Stomach smooth muscle (tissue), 2 donors: ENCODE measurements around the gene PGBD5.

ENCODE experiments used
- H3K27ac ChIP-seq: one replicate; pipeline ENCODE4 v1.7.0; 2013; ENCODE audit warnings: mild to moderate bottlenecking, low read length, inconsistent platforms
- H3K27me3 ChIP-seq, 2 donors: one replicate each; pipeline ENCODE4 v1.7.0; 2013; ENCODE audit warnings: low read length in 2 of 2; ENCODE audit not compliant: insufficient read depth in 2 of 2, control insufficient read depth in 1 of 2
- H3K36me3 ChIP-seq, 2 donors: one replicate each; pipeline ENCODE4 v1.7.0; 2013; ENCODE audit warnings: low read length in 2 of 2; ENCODE audit not compliant: control insufficient read depth in 2 of 2, insufficient read depth in 2 of 2
- H3K4me1 ChIP-seq: one replicate; pipeline ENCODE4 v1.7.0; 2013; ENCODE audit warnings: low read length; ENCODE audit not compliant: control insufficient read depth, insufficient read depth
- H3K4me3 ChIP-seq, 2 donors: one replicate each; pipeline ENCODE4 v1.7.0; 2013; ENCODE audit warnings: low read length in 2 of 2
- H3K9ac ChIP-seq, 2 donors: one replicate each; pipeline ENCODE4 v1.7.0; 2013; ENCODE audit warnings: low read length in 2 of 2, mild to moderate bottlenecking in 1 of 2
- H3K9me3 ChIP-seq, 2 donors: one replicate each; pipeline ENCODE4 v1.7.0; 2013; ENCODE audit warnings: low read length in 2 of 2; ENCODE audit not compliant: control insufficient read depth in 2 of 2
- donor health status: healthy.
- donor health status: Pancreatic carcinoma.

Gene PGBD5

DNA sequence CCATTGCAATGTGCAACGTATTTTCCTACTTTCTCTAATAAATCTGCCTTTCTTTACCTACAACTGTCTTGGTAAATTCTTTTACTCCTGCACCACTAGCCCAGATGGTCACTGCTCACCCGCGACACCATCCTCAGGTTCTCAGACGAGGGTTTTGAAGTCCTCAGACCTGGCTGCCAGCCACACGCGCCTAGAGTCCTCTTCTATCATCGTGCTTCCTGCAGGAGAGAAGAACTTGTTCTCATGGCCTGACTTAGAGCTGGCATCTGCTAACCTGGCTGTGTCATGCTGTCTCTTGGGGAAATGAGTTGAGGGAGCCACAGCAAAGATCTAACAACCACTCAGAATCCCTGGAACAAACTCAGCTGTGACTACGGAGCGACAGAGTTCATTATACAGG lies 30.3 kb upstream of the PGBD5 start:
- Histone ChIP-seq H3K4me3 (no peak overlapping the region), H3K27ac (no peak overlapping the region), H3K9ac (no peak overlapping the region), H3K36me3 (no peaks in the 10 kb centered on the region), H3K9me3 (no peaks in the 10 kb centered on the region), H3K4me1 (no peaks in the 10 kb centered on the region), H3K27me3 (no peaks in the 10 kb centered on the region)

DNA sequence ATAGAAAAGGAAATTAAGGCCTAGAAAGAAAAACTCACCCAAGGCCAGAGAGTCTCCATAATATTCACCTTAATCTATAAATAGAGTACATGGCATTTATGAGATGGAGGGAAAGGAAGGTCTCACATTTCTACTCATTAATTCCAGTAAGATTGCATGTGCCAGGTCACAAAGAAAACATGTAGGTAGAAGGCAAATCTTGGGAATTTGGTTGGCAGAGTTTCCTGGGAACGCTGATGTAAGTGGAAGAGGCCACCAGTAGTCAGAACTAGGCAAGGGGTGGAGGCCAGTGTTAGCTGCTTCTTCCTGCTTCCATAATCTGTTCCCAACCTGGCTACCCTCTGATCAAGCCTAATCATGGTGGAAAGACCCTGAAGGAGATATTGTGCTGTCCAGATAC lies 29.2 kb upstream of the PGBD5 start:
- Histone ChIP-seq H3K9me3 (no peaks in the 10 kb centered on the region), H3K36me3 (no peaks in the 10 kb centered on the region), H3K4me3 (no peak overlapping the region), H3K9ac (no peak overlapping the region), H3K4me1 (no peaks in the 10 kb centered on the region), H3K27ac (no peak overlapping the region), H3K27me3 (no peaks in the 10 kb centered on the region)

DNA sequence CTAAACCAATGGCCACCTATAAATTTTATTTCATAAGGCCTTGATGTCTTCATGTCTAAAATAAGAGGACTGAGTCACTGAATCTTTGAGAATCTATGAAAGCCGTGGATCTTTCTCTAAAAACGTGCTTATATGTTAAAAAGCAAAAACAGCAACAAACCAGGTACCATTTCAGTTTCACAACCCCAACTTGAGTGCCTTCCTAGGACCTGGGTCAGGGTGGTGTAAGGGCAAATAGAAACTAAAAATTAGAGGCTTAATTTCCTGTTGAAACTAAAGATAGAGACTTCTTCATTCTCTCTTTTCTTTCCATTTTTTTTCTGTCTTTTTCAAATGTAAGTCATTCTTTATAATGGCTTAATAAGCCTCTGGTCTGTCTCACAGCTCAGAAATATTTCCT lies 27.2 kb upstream of the PGBD5 start:
- Histone ChIP-seq H3K4me1 (no peaks in the 10 kb centered on the region), H3K36me3 (no peaks in the 10 kb centered on the region), H3K4me3 (no peak overlapping the region), H3K9me3 (no peaks in the 10 kb centered on the region), H3K27ac (no peak overlapping the region), H3K27me3 (no peaks in the 10 kb centered on the region), H3K9ac (no peak overlapping the region)

DNA sequence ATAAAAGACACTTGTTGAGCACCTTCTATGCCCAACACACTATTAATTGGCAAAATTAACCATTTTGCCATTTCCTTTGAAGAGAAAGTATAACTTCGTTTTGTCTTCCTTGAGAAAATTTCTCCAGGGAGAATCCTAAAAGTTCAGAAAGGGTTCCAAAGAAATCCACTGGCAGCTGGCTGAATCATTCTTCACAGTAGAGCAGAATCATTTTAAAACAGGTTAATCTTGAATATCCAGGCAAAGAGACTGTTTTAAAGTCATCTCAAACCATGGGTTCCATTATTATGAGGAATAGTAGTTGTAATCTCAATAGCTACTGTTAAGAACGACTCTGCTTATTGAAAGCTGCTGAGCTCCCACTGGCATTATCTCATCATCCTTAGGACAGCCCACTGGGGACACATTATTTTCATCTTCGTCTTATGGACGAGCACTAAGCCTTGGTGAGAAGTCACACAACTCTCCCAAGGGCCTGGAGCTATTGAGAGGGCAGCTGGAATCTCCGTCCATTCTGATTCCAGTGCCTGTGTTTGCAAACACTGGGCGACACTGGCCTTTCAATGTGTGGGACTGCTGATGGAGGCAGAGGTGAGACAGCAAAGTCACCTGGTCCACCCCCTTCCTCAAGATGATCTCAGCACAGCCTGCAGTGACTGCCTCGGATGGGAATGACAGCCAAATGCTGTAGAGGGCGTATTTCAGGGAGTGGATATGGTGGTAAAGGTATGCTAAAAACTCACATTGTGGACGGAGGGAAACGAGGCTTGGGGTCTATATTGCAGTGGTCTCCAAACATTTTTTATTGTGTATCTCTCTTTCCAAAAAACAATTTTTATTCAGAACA lies 15.3 kb upstream of the PGBD5 start:
- Histone ChIP-seq H3K9ac (no peak overlapping the region), H3K36me3 (no peaks in the 10 kb centered on the region), H3K9me3 (peaks cover 3 to 6% of the 10 kb centered on the region in 2 donors), H3K4me3 (no peak overlapping the region), H3K4me1 (no peaks in the 10 kb centered on the region), H3K27me3 (peaks cover 7 to 12% of the 10 kb centered on the region in 2 donors), H3K27ac (no peak overlapping the region)

DNA sequence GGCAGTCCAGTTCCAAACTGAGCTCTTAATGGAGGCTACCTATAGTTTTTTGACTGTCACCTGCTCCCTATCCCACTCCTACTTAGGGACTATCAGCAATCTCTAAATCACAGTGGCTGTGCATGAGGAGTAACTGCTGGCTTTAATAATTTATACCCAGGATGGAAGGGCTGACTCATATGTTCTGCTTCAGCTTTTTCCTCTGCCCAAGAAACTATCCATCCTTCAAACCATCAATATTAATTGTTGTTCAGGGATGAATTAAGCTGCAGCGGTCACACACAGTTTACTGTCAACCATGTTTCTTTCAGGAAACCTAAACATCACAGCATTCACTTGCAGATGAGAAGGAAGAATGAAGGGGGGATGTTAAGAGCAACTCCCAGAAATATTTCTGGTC lies 9.0 kb upstream of the PGBD5 start:
- H3K27me3 ChIP-seq: peaks cover 7 to 11% of the 10 kb centered on the region in 2 donors

DNA sequence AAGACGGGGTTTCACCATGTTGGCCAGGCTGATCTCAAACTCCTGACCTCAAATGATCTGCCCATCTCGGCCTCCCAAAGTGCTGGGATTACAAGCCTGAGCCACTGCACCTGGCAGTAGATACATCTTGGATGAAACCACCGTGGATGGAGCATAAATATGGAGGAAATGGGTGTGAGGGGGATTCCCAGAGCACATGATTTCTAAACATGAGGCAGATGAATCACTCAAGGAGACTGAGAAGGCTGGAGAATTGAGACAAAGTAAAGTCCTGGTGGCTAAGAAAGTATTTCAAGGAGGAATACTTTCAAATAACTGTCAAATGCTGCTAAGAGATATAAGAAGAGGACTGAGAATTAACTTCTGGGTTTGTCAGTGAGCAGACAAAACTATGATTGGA lies 5.4 kb upstream of the PGBD5 start:
- Histone ChIP-seq H3K27me3 (peaks cover 6 to 18% of the 10 kb centered on the region in 2 donors), H3K27ac (no peak overlapping the region), H3K4me3 (no peak overlapping the region), H3K36me3 (no peaks in the 10 kb centered on the region), H3K9me3 (no peaks in the 10 kb centered on the region), H3K4me1 (no peaks in the 10 kb centered on the region), H3K9ac (no peak overlapping the region)

More for the DNA sequence above, 9.0 kb upstream of the PGBD5 start:
- Histone ChIP-seq H3K4me3 (no peak overlapping the region), H3K27ac (no peak overlapping the region), H3K9ac (no peak overlapping the region), H3K36me3 (no peaks in the 10 kb centered on the region), H3K4me1 (no peaks in the 10 kb centered on the region), H3K9me3 (peaks cover 0 to 6% of the 10 kb centered on the region in 2 donors)

DNA sequence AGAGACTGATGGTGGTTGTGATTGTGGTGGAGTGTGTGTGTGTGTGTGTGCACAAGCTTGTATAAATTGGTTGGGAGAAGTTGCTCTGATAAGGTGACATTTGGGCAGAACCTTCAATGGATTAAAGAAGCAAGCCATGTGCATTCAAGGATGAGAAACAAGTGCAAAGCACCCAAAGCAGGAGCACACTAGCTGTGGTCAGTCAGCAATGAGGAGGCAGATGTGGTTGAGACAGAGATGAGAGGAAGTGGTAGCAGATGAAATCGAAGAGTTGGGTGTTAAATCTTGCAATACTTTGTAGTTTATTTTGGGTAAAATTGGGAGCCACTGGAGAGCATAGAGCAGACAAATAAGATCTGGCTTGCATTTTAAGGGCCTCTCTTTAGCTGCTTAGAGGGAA lies 4.4 kb upstream of the PGBD5 start:
- peaks cover 7 to 16% of the 10 kb centered on the region in 2 donors for H3K27me3 ChIP-seq

DNA sequence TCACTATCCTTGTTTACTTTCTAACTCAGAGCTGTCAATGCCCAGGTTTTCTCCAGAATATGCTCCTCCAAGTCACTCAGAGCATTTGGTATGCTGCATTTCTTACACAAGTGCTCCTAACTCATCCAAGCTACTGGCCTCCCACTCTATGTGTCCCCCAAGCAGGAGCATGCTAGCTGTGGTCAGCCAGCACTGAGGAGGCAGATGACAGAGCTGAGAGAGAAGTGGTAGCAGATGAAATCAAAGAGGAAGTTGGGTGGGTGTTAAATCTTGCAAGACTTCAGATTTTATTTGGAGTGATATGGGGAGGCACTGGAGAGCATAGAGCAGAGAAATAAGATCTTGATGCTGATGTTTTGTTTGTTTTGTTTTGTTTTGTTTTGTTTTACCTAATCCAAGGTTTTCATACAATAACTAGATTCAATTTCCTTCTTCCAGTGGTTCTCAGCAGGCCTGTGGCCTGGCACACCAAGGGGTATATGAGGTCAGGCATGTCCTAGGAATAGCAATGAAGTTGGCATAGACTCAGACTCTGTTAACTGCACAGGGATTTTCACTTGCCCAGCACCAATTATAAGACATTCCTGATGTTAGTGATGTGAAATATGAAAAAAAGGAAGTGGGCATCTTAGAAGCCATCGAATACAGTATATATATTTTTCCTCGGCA lies 3.1 kb upstream of the PGBD5 start:
- Histone ChIP-seq H3K4me3 (no peak overlapping the region), H3K36me3 (no peaks in the 10 kb centered on the region), H3K9me3 (no peaks in the 10 kb centered on the region), H3K9ac (no peak overlapping the region), H3K27me3 (peaks cover 20 to 27% of the 10 kb centered on the region in 2 donors), H3K4me1 (peaks cover 8% of the 10 kb centered on the region), H3K27ac (no peak overlapping the region)

More for the DNA sequence above, 4.4 kb upstream of the PGBD5 start:
- Histone ChIP-seq H3K9ac (no peak overlapping the region), H3K36me3 (no peaks in the 10 kb centered on the region), H3K27ac (no peak overlapping the region), H3K9me3 (no peaks in the 10 kb centered on the region), H3K4me3 (no peak overlapping the region), H3K4me1 (peaks cover under 1% of the 10 kb centered on the region)

DNA sequence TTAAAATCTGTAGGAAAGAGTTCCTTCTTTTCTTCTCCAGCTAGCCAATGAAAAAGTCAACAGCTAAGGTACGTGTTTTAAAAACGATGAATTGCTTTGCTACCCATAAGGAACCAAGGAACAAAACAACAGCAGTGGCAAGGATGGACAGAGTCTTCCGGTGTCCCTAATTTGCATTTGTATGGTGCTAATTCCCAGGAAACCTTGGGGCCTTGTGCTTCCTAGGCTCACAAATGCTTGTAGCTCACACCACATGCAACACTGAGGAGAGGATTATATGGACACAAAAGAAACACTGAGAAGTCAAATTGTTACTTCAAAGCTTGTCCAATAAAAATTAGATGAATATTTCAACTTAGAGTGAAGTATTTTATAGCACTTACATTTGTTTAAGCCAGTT lies 1.8 kb upstream of the PGBD5 start:
- no peaks in the 10 kb centered on the region for H3K9me3 ChIP-seq
- H3K27ac ChIP-seq: no peak overlapping the region
- H3K27me3 ChIP-seq: peaks cover 29 to 37% of the 10 kb centered on the region in 2 donors
- H3K4me1 ChIP-seq: peaks cover 8% of the 10 kb centered on the region
- no peak overlapping the region for H3K9ac ChIP-seq
- H3K36me3 ChIP-seq: no peaks in the 10 kb centered on the region
- H3K4me3 ChIP-seq: no peak overlapping the region

DNA sequence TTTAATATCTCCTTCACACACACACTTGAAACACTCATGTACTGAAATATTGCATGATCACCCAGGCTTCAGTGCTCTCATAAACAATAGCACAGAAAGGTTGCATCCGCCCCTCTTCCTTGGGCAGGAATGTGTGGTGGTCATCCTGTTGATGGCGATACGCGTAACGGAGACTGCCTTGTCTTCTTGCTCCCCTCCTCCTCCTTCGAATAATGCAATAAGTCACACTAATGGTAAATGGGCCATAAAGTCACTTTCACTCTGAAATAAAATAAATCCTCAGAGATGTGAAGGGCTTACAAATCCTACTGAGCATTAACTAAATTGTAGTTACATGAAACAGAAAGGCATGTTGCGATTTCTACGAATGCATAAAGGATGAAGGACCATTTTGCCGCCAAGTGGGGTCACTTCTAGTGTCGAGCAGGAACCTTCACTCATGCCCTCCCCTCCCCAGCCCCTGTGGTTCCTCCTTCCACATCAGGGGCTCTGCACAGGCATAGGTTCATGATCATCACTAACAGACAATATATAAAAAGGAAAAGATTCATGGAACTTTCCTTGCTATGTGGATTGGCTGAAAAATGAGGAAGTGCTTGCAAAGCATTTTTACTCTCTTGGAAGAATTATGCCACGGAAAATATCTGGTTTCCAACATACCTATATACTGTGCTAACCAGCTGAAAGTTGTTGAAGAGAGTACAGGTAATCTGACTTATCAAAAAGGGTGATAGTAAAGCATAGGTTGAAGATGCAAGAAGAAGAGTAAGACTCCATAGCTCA lies 1.2 kb upstream of the PGBD5 start:
- H3K27me3 ChIP-seq: peaks cover 33 to 40% of the 10 kb centered on the region in 2 donors
- no peaks in the 10 kb centered on the region for H3K9me3 ChIP-seq
- peaks cover 8% of the 10 kb centered on the region for H3K4me1 ChIP-seq
- H3K9ac ChIP-seq: no peak overlapping the region
- no peak overlapping the region for H3K4me3 ChIP-seq
- no peaks in the 10 kb centered on the region for H3K36me3 ChIP-seq
- H3K27ac ChIP-seq: no peak overlapping the region
